Thoracic aorta (tissue), 2 donors: ENCODE measurements around the gene THAP10. TPM values are rescaled to one million over a fixed set of nuclear protein-coding genes. Genes with fewer than 3 reads are reported as not detected.

Experiments
- ATAC-seq: fragments of 150-250 bp; one replicate; pipeline ENCODE4 v1.8.0; 2017; ENCODE audit warnings: low read depth; ENCODE audit not compliant: insufficient number of reproducible peaks, low FRiP score
- DNase-seq: peaks from one replicate; pipeline ENCODE4 v3.0.0-alpha.2; 2020; ENCODE audit warnings: low spot score
- H3K27ac ChIP-seq, 2 donors: fragments of 200-600 bp; sonication (generic); 1 replicate in 1 of 2; 2 replicates in 1 of 2; pipeline ENCODE4 v1.5.1; 2016; ENCODE audit warnings: mild to moderate bottlenecking in 2 of 2, moderate library complexity in 2 of 2
- H3K27me3 ChIP-seq: fragments of 200-600 bp; sonication (generic); replicated peaks from 2 replicates; pipeline ENCODE4 v1.6.0; 2016; ENCODE audit warnings: mild to moderate bottlenecking; ENCODE audit not compliant: insufficient read depth
- H3K36me3 ChIP-seq: fragments of 200-600 bp; sonication (generic); one replicate; pipeline ENCODE4 v1.5.1; 2016
- H3K4me1 ChIP-seq, 2 donors: fragments of 200-600 bp; sonication (generic); 1 replicate in 1 of 2; 2 replicates in 1 of 2; pipeline versions ENCODE4 v1.5.1 to v1.6.0; 2016; ENCODE audit warnings: low read depth in 2 of 2, mild to moderate bottlenecking in 1 of 2; ENCODE audit not compliant: control insufficient read depth in 1 of 2
- H3K4me3 ChIP-seq: fragments of 200-600 bp; sonication (generic); 2 replicates; pipeline ENCODE4 v1.5.1; 2016; ENCODE audit warnings: mild to moderate bottlenecking
- H3K9me3 ChIP-seq: fragments of 200-600 bp; sonication (generic); 2 replicates; pipeline ENCODE4 v1.5.1; 2016
- total RNA-seq, 2 donors: library from RNA; depleted of rRNA; stranded (reverse); fragments of >200 nt; gene quantifications; one replicate each; pipeline versions ENCODE4 v1.1.0 to v1.2.3, GENCODE V29; 2016
- TF ChIP-seq, protein P1 (sequence below): fragments of 200-600 bp; sonication (generic); IDR thresholded peaks from one replicate; pipeline ENCODE4 v1.5.1; 2019; ENCODE audit warnings: antibody characterized with exemption

THAP10 gene
- total RNA-seq, 2 donors from 2014 or later, result 0.81 to 1.4 TPM

DNA sequence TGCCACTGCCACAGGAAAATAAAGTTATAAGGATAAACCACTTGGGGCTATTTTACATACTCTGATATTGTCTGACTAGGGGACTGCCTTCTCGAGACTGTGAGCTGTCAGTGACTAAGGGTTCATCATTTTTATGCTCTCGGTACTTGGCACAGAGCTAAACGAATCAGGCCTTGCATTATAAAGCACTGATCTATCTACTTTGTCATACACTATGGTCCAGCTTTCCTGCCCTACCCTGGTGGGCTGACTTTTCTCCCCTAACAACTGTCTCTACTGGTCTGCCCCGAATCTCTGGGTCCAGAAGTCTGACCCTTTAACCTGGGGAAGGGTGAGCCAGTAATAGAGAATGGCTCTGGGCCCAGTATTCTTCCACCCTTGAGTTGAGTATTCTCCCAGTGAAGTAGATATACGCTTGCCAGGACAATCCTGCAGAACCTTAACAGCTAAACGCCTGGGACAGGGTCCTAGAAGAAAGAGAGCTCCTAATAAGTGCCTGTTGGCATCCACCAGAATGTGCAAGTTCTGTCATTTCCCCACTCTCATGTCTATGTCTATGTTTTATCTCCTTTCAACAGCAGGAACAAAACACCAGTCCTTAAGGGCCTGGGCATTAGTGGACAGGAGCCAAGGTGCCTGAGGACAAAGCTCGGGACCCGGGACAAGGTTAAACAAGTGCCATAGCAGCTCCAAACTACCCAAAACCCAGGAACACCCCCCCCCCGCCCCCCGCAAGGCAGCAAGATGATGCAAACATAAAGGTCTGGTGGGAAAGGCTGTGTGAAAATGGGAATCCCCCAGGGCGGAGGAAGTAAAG, 39.5 kb downstream of the THAP10 start:
- H3K4me3 ChIP-seq, result peak overlapping the region; percentile 85
- peaks cover 4% of the 10 kb centered on the region for H3K36me3 ChIP-seq
- ATAC-seq (no peak), DNase-seq (no peak)
- H3K9me3 ChIP-seq, result no peaks in the 10 kb centered on the region
- TF ChIP-seq, protein P1, sequence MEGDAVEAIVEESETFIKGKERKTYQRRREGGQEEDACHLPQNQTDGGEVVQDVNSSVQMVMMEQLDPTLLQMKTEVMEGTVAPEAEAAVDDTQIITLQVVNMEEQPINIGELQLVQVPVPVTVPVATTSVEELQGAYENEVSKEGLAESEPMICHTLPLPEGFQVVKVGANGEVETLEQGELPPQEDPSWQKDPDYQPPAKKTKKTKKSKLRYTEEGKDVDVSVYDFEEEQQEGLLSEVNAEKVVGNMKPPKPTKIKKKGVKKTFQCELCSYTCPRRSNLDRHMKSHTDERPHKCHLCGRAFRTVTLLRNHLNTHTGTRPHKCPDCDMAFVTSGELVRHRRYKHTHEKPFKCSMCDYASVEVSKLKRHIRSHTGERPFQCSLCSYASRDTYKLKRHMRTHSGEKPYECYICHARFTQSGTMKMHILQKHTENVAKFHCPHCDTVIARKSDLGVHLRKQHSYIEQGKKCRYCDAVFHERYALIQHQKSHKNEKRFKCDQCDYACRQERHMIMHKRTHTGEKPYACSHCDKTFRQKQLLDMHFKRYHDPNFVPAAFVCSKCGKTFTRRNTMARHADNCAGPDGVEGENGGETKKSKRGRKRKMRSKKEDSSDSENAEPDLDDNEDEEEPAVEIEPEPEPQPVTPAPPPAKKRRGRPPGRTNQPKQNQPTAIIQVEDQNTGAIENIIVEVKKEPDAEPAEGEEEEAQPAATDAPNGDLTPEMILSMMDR, result no peak
- no peaks in the 10 kb centered on the region for H3K27me3 ChIP-seq
- peaks cover 12 to 53% of the 10 kb centered on the region in 2 donors for H3K4me1 ChIP-seq
- peak overlapping the region; percentile 93 to 98 for H3K27ac ChIP-seq

DNA sequence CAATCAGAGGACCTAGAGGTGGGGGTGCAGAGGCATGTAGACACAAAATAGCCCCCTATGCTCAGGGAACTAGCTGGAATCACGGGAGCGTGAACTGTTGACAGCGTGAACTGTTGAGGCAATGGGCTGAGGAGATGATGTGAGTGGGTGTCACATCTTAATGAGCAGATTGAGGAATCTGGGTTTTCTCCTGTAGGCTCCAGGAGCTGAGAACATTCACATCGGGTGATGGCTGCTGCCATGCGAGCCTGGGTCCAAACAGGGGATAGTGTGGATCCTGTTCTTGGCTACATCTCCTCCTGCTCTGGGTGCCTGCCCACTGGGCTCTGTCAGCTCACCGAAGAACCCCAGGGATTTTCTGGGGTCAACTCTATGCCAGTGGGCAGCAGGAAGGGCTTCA, 40.3 kb downstream of the THAP10 start:
- Histone ChIP-seq H3K9me3 (no peaks in the 10 kb centered on the region), H3K27ac (peak overlapping the region in 1 of 2 donors; percentile 98), H3K4me1 (peaks cover 12 to 44% of the 10 kb centered on the region in 2 donors), H3K27me3 (no peaks in the 10 kb centered on the region), H3K4me3 (peak overlapping the region; percentile 85), H3K36me3 (peaks cover 4% of the 10 kb centered on the region)
- DNase-seq, result no peak
- ATAC-seq, result no peak
- TF ChIP-seq, protein P1, result no peak

DNA sequence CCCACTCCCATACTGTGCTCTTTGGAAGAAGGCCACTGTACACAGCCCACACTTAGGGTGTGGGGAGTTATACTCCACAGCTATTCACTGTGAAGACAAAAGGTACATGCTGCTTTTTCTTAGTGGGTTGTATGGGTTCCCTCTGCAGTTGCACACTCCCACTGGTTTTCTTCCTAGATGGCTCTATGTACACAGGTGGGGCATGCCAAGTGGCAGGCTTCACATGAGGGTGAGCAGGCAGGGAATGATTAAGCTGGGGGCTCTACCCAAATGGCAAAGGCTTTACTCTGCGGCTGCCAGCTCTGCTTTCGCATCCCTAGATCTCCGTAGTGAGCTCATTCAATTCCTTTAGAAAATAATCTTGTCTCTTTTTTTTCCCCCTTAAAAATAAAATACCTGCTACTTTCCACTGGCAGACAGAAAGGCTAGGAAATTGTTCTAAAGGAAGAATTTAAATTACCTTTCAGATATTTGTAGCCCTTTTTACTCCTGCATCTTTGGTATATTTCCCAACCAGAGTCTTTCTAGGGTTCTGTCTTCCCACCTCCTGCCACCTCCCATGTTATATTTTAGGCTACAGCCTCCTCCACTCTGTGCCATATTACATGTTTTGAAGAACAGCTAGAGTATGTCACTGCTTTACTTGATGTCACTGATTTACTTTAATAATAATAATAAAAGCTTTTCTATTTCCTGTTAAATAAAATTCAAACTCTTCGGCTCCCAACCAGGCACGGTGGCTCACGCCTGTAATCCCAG, 46.5 kb downstream of the THAP10 start:
- ATAC-seq, result no peak
- Histone ChIP-seq H3K27me3 (no peaks in the 10 kb centered on the region), H3K4me3 (no peak overlapping the region), H3K4me1 (peaks cover 0 to 3% of the 10 kb centered on the region in 2 donors), H3K27ac (no peak overlapping the region), H3K9me3 (no peaks in the 10 kb centered on the region), H3K36me3 (no peaks in the 10 kb centered on the region)
- TF ChIP-seq, protein P1, result no peak
- DNase-seq, result no peak

DNA sequence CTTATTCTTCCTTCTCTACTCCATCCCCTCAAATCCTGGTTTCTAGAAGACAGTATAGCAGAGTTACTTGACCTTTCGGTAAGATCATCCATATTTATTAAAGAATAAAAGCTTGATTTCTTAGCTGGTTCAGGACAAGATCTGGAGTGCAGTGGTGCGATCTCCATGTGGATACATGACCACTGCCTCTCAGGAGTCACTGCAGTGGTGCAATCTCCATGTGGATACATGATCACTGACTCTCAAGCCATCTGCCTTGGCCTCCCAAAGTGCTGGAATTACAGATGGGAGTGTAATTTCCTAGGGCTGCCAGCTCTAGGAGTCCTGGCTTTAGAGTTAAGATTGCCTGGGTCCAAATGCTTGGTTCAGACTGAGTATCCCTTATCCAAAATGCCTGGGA, 54.8 kb downstream of the THAP10 start:
- peaks cover 3% of the 10 kb centered on the region for H3K36me3 ChIP-seq
- ATAC-seq (no peak), DNase-seq (no peak)
- no peak overlapping the region for H3K27ac ChIP-seq
- no peak overlapping the region for H3K4me3 ChIP-seq
- H3K4me1 ChIP-seq, result peaks cover 11 to 40% of the 10 kb centered on the region in 2 donors
- H3K9me3 ChIP-seq, result no peaks in the 10 kb centered on the region
- TF ChIP-seq, protein P1, result no peak
- no peaks in the 10 kb centered on the region for H3K27me3 ChIP-seq

DNA sequence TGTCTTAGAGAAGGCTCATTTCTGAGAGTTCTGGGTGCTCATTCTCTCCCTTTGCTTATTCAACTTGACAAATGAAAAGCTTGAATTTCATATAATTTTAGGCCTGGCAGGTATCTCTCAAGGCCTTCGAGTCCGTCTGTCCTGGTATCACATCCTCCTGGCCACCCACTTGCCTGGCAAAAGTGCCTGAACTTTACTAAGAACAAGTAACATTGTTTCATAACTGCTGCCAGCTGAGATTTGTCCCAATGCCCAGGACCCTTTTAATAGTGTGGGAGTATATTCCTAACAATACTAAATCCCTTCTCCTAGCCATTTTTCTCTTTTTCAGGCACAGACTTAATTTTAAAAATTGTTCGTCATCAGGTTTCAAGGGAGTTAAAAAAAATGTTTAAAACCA, 56.4 kb downstream of the THAP10 start:
- peak; percentile 29 for ATAC-seq
- Histone ChIP-seq H3K4me3 (no peak overlapping the region), H3K27me3 (no peaks in the 10 kb centered on the region), H3K4me1 (peaks cover 11 to 40% of the 10 kb centered on the region in 2 donors), H3K9me3 (no peaks in the 10 kb centered on the region), H3K36me3 (peaks cover 13% of the 10 kb centered on the region), H3K27ac (peak overlapping the region; percentile 75 to 82)
- TF ChIP-seq, protein P1, result no peak
- no peak for DNase-seq
